ENCODE results near the gene FAM24A. TPM values are rescaled to one million over a fixed set of nuclear protein-coding genes. Genes with fewer than 3 reads are reported as not detected.

FAM24A gene
- total RNA-seq, 1 experiment from 2014 or later, result not detected

- Histone ChIP-seq H3K9me3 (ENCODE audit: low read length) (no peaks in the 10 kb centered on the region), H3K27ac (ENCODE audit: low read length) (peak overlapping the region; percentile 69), H3K27me3 (ENCODE audit: low read length) (no peaks in the 10 kb centered on the region), H3K36me3 (ENCODE audit: low read depth, low read length) (no peaks in the 10 kb centered on the region; the same call in 1 of the 2 replicates), H3K4me1 (ENCODE audit: insufficient read depth, low read length) (peaks cover 24% of the 10 kb centered on the region), H3K4me3 (ENCODE audit: low read length) (peak overlapping the region; percentile 76), H4K20me1 (ENCODE audit: low read length) (no peaks in the 10 kb centered on the region), H3K9me2 (replicated peaks; ENCODE audit: low read length) (no peaks in the 10 kb centered on the region), H2AFZ (ENCODE audit: low read length) (peak overlapping the region; percentile 88), H3K4me2 (ENCODE audit: low read length) (peak overlapping the region; percentile 84), H3K9ac (ENCODE audit: low read length) (peak overlapping the region; percentile 80), H3K79me2 (ENCODE audit: low read length) (peaks cover 66% of the 10 kb centered on the region), H3F3A (ENCODE audit: low read length, unreplicated experiment) (no peaks in the 10 kb centered on the region)
- intact Hi-C loops (cut with micrococcal nuclease), result loop anchor here (1.0 kb wide), 1 partner anchor 25 kb away; no protein-coding TSS in a partner anchor
- peak; percentile 19 for DNase-seq
- ChIA-PET CTCF (no interaction called here), POLR2A (ENCODE audit: unreplicated experiment) (no interaction called here)
- peak; percentile 42 for ATAC-seq
- TF ChIP-seq EZH2phosphoT487 (IDR thresholded peaks at IDR 0.05; ENCODE audit: borderline replicate concordance, low read length), result no peak
- TSS peak; percentile 78 for BruUV-seq (replicated peaks)
Observed at GRCh38 chr10:122878799-122879338, 31.5 kb upstream of the FAM24A start.

GRCh38 chr10:122879339-122880273, 30.8 kb upstream of the FAM24A start, which contains the start of gene FAM24B:
Gene FAM24B, minus strand, starts transcription at chr10:122879581. Its CDS starts 29,066 bp downstream, at chr10:122850515.
- POLR2A ChIA-PET (ENCODE audit: unreplicated experiment), result interaction anchor here (0.6 kb wide), 1 partner anchor 124 kb away, joined by 4 read pairs; no protein-coding TSS in a partner anchor
- Histone ChIP-seq H3K4me1 (ENCODE audit: insufficient read depth, low read length) (peaks cover 24% of the 10 kb centered on the region), H3F3A (ENCODE audit: low read length, unreplicated experiment) (no peaks in the 10 kb centered on the region), H3K9me2 (replicated peaks; ENCODE audit: low read length) (no peaks in the 10 kb centered on the region), H3K79me2 (ENCODE audit: low read length) (peaks cover 59% of the 10 kb centered on the region), H3K9ac (ENCODE audit: low read length) (peak within 1 kb of the TSS; percentile 80), H3K27me3 (ENCODE audit: low read length) (no peaks in the 10 kb centered on the region), H3K27ac (ENCODE audit: low read length) (peak within 1 kb of the TSS; percentile 69), H2AFZ (ENCODE audit: low read length) (peak within 1 kb of the TSS; percentile 88), H4K20me1 (ENCODE audit: low read length) (no peaks in the 10 kb centered on the region), H3K36me3 (ENCODE audit: low read depth, low read length) (no peaks in the 10 kb centered on the region; the same call in 1 of the 2 replicates), H3K9me3 (ENCODE audit: low read length) (no peaks in the 10 kb centered on the region), H3K4me3 (ENCODE audit: low read length) (peak within 1 kb of the TSS; percentile 76), H3K4me2 (ENCODE audit: low read length) (peak within 1 kb of the TSS; percentile 84)
- peak; percentile 84 for ATAC-seq
- TF ChIP-seq EZH2 (IDR thresholded peaks at IDR 0.05; ENCODE audit: low read length, unreplicated experiment) (no peak), CTCF (conservative IDR thresholded peaks at IDR 0.05; ENCODE audit: low read depth, low read length) (no peak), EZH2phosphoT487 (IDR thresholded peaks at IDR 0.05; ENCODE audit: borderline replicate concordance, low read length) (no peak)
- CTCF ChIA-PET, result no interaction called here
- no TSS peak for BruUV-seq (replicated peaks)
- peak; percentile 94 for DNase-seq
- intact Hi-C loops (cut with micrococcal nuclease), result loop anchor here (1.0 kb wide), 1 partner anchor 25 kb away; no protein-coding TSS in a partner anchor

- Histone ChIP-seq H3K27me3 (ENCODE audit: low read length) (no peaks in the 10 kb centered on the region), H3K9me2 (replicated peaks; ENCODE audit: low read length) (no peaks in the 10 kb centered on the region), H3K79me2 (ENCODE audit: low read length) (peaks cover 27% of the 10 kb centered on the region), H3K4me2 (ENCODE audit: low read length) (no peak overlapping the region), H3K27ac (ENCODE audit: low read length) (no peak overlapping the region), H3K4me1 (ENCODE audit: insufficient read depth, low read length) (peaks cover 16% of the 10 kb centered on the region), H3K9ac (ENCODE audit: low read length) (no peak overlapping the region), H2AFZ (ENCODE audit: low read length) (no peak overlapping the region), H3F3A (ENCODE audit: low read length, unreplicated experiment) (no peaks in the 10 kb centered on the region), H3K9me3 (ENCODE audit: low read length) (no peaks in the 10 kb centered on the region), H3K36me3 (ENCODE audit: low read depth, low read length) (no peaks in the 10 kb centered on the region), H4K20me1 (ENCODE audit: low read length) (no peaks in the 10 kb centered on the region), H3K4me3 (ENCODE audit: low read length) (no peak overlapping the region)
- DNase-seq (no peak), ATAC-seq (no peak)
- no TSS peak for BruUV-seq (replicated peaks)
- intact Hi-C loops (cut with micrococcal nuclease), result no loop called here
- CTCF ChIA-PET, result no interaction called here
- TF ChIP-seq CTCF (conservative IDR thresholded peaks at IDR 0.05; ENCODE audit: low read depth, low read length) (no peak), EZH2phosphoT487 (IDR thresholded peaks at IDR 0.05; ENCODE audit: borderline replicate concordance, low read length) (no peak), EZH2 (IDR thresholded peaks at IDR 0.05; ENCODE audit: low read length, unreplicated experiment) (no peak)
- POLR2A ChIA-PET (ENCODE audit: unreplicated experiment), result no interaction called here
Observed at GRCh38 chr10:122882766-122883165, 27.6 kb upstream of the FAM24A start.
